B cell (primary cell): ENCODE measurements around the gene NOL4L. TPM values are rescaled to one million over a fixed set of nuclear protein-coding genes. Genes with fewer than 3 reads are reported as not detected.

ENCODE experiments used
- ATAC-seq: fragments of 200-7000 bp; cut with Tn5 transposase; one replicate; pipeline ENCODE4 v1.10.0; 2021; ENCODE audit warnings: low read depth, mild to moderate bottlenecking, moderate number of reproducible peaks, moderate library complexity
- CTCF ChIA-PET: fragments of 350-600 bp; sonication (Branson Sonifier 250); formaldehyde crosslinking; loops from one replicate; lab custom pipeline; 2021; ENCODE audit warnings: antibody characterized with exemption, inconsistent platforms; lab: Charles Lee
- POLR2A ChIA-PET: fragments of 350-600 bp; sonication (Branson Sonifier 250); formaldehyde crosslinking; loops from one replicate; lab custom pipeline; 2021; ENCODE audit warnings: antibody characterized with exemption; lab: Charles Lee
- DNase-seq: peaks from one replicate; pipeline ENCODE4 v3.0.0; 2013
- H2AFZ ChIP-seq: 2 replicates; pipeline ENCODE4 v1.6.1; 2012; ENCODE audit warnings: mild to moderate bottlenecking, low read depth, low read length; ENCODE audit not compliant: insufficient read depth, poor library complexity, severe bottlenecking
- H3K27ac ChIP-seq, 2 donors: 1 replicate in 1 of 2; 2 replicates in 1 of 2; pipeline ENCODE4 v1.5.1; 2012 to 2013; ENCODE audit warnings: low read length in 2 of 2, mild to moderate bottlenecking in 2 of 2, moderate library complexity in 1 of 2
- H3K27me3 ChIP-seq, 4 experiments: fragments of 200-600 bp in 1 of 4; sonication (generic) in 1 of 4; replicated peaks in 1 of 4; 1 replicate in 2 of 4; 2 replicates in 2 of 4; pipeline versions ENCODE4 v1.6.1 to v1.7.0; 2013 to 2016; ENCODE audit warnings: low read length in 3 of 4, mild to moderate bottlenecking in 2 of 4, mixed read lengths in 1 of 4, moderate library complexity in 1 of 4; ENCODE audit not compliant: insufficient read depth in 4 of 4, control insufficient read depth in 3 of 4; ENCODE audit errors: control extremely low read depth in 1 of 4
- H3K36me3 ChIP-seq, 2 experiments: replicated peaks in 1 of 2; 1 replicate in 1 of 2; 2 replicates in 1 of 2; pipeline versions ENCODE4 v1.6.1 to v1.7.1; 2013; ENCODE audit warnings: low read length in 1 of 2; ENCODE audit not compliant: insufficient read depth in 2 of 2, control insufficient read depth in 1 of 2; ENCODE audit errors: control extremely low read depth in 1 of 2, extremely low read depth in 1 of 2
- H3K4me1 ChIP-seq, 2 donors: fragments of 200-600 bp in 1 of 2; sonication (generic) in 1 of 2; 1 replicate in 1 of 2; 2 replicates in 1 of 2; pipeline versions ENCODE4 v1.5.1 to v1.6.1; 2013 to 2017; ENCODE audit warnings: low read length in 2 of 2; ENCODE audit not compliant: control insufficient read depth in 2 of 2, insufficient read depth in 2 of 2
- H3K4me2 ChIP-seq: replicated peaks from 2 replicates; pipeline ENCODE3; 2012; ENCODE audit warnings: mild to moderate bottlenecking, low read depth, low read length; ENCODE audit not compliant: poor library complexity, severe bottlenecking
- H3K4me3 ChIP-seq, 5 experiments: fragments of 200-600 bp in 1 of 5; sonication (generic) in 1 of 5; 1 replicate in 3 of 5; 2 replicates in 2 of 5; pipeline versions ENCODE4 v1.5.1 to v1.7.0; 2011 to 2016; ENCODE audit warnings: low read length in 4 of 5, mild to moderate bottlenecking in 4 of 5, low read depth in 2 of 5, control low read depth in 1 of 5, moderate library complexity in 1 of 5; ENCODE audit not compliant: insufficient read depth in 1 of 5; ENCODE audit errors: control extremely low read depth in 1 of 5, extremely low read depth in 1 of 5
- H3K79me2 ChIP-seq: fragments of 200-600 bp; sonication (generic); one replicate; pipeline ENCODE4 v1.6.0; 2016; ENCODE audit warnings: low read length; ENCODE audit not compliant: control insufficient read depth, insufficient read depth
- H3K9ac ChIP-seq: fragments of 200-600 bp; sonication (generic); 2 replicates; pipeline ENCODE4 v1.6.1; 2017; ENCODE audit warnings: mild to moderate bottlenecking, low read length, moderate library complexity
- H3K9me3 ChIP-seq, 3 donors: one replicate each; pipeline versions ENCODE4 v1.6.1 to v1.7.1; 2013; ENCODE audit warnings: low read length in 2 of 3; ENCODE audit not compliant: control insufficient read depth in 2 of 3, insufficient read depth in 1 of 3; ENCODE audit errors: control extremely low read depth in 1 of 3
- H4K20me1 ChIP-seq: 2 replicates; pipeline ENCODE4 v1.6.0; 2012; ENCODE audit warnings: mild to moderate bottlenecking, low read length; ENCODE audit not compliant: insufficient read depth, control insufficient read depth, poor library complexity, severe bottlenecking
- H3K27ac Mint-ChIP-seq: one replicate; pipeline ENCODE4 v1.8.0; 2021; ENCODE audit warnings: mixed read lengths
- H3K27me3 Mint-ChIP-seq: one replicate; pipeline ENCODE4 v1.8.0; 2021; ENCODE audit warnings: mixed read lengths
- H3K4me1 Mint-ChIP-seq: one replicate; pipeline ENCODE4 v1.8.0; 2021; ENCODE audit warnings: mixed read lengths
- H3K4me3 Mint-ChIP-seq: one replicate; pipeline ENCODE4 v1.8.0; 2021; ENCODE audit warnings: mixed read lengths
- H3K9me3 Mint-ChIP-seq: one replicate; pipeline ENCODE4 v1.8.0; 2022; ENCODE audit warnings: mixed read lengths; ENCODE audit not compliant: insufficient read depth
- EZH2 ChIP-seq: IDR thresholded peaks from 2 replicates; pipeline ENCODE4 v1.6.1; 2012; ENCODE audit warnings: borderline replicate concordance, low read depth, mild to moderate bottlenecking, moderate library complexity, low read length; ENCODE audit not compliant: insufficient read depth, poor library complexity, severe bottlenecking
- WGBS: methylation state at CpG from one replicate; pipeline ENCODE4 v1.1.5; 2013; ENCODE audit warnings: missing lambda C conversion rate; ENCODE audit not compliant: insufficient coverage; 5-methylcytosine and 5-hydroxymethylcytosine counted together
- intact Hi-C: fragments of 100-400 bp; cut with micrococcal nuclease; formaldehyde crosslinking; loops from one replicate; pipeline ENCODE4 v1.10.0; 2022
- polyA plus RNA-seq: library from polyadenylated mRNA; depleted of rRNA; stranded (reverse); fragments of >200 nt; gene quantifications from 2 replicates; pipeline ENCODE4 v1.2.3, GENCODE V29; 2012
- total RNA-seq, 2 donors: library from RNA; stranded (reverse); fragments of 120-200 nt in 1 of 2; gene quantifications; 1 replicate in 1 of 2; 2 replicates in 1 of 2; pipeline versions ENCODE4 v1.2.3 to v1.2.4, GENCODE V29; 2013 to 2022
- TF ChIP-seq, protein P1 (sequence below): fragments of 200-600 bp; IDR thresholded peaks from one replicate; pipeline ENCODE4 v1.8.0; 2022; ENCODE audit warnings: antibody characterized with exemption, mild to moderate bottlenecking

Gene NOL4L
- total and polyA plus RNA-seq, 2 donors (not counting 1 experiment from before 2014, with no cell fraction given): 6.5 to 7.9 TPM

DNA sequence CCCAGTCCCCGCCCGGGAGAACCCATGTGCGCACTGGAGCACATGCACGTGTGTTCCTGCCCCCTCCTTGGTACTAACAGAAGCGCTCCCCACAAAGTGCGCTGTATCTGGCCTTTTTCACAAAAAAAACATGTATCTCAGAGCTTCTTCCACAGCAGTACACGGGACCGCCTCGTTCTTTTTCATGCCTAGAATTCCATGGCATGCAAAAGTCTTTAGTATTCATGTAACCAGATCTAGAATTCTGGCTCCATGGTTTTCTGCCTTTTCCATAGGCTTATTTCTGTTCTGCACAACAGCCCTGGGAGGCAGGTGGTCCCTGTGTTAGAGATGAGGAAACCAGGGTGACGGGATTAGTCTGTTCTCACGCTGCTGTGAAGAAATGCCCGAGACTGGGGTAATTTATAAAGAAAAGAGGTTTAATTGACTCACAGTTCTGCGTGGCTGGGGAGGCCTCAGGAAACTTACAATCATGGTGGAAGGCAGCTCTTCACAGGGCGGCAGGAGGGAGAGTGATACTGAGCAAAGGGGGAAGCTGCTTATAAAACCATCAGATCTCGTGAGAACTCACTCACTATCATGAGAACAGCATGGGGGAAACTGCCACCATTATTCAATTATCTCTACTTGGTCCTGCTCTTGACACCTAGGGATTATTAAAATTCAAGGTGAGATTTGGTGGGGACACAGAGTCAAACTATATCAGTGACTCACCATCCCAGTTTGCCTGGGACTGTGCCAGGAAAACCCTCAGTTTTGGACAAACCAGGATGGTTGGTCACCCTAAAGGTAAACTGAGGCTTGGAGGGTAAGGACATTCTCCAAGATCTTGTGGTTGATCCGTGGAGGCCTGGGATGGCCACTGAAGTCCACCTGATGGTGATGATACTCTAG is 47.6 kb upstream of the NOL4L start:
- no peaks in the 10 kb centered on the region for H3K79me2 ChIP-seq
- no peak overlapping the region for H3K4me3 Mint-ChIP-seq
- TF ChIP-seq, protein P1, sequence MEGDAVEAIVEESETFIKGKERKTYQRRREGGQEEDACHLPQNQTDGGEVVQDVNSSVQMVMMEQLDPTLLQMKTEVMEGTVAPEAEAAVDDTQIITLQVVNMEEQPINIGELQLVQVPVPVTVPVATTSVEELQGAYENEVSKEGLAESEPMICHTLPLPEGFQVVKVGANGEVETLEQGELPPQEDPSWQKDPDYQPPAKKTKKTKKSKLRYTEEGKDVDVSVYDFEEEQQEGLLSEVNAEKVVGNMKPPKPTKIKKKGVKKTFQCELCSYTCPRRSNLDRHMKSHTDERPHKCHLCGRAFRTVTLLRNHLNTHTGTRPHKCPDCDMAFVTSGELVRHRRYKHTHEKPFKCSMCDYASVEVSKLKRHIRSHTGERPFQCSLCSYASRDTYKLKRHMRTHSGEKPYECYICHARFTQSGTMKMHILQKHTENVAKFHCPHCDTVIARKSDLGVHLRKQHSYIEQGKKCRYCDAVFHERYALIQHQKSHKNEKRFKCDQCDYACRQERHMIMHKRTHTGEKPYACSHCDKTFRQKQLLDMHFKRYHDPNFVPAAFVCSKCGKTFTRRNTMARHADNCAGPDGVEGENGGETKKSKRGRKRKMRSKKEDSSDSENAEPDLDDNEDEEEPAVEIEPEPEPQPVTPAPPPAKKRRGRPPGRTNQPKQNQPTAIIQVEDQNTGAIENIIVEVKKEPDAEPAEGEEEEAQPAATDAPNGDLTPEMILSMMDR: no peak
- TF ChIP-seq EZH2: no peak
- H3K36me3 ChIP-seq: no peaks in the 10 kb centered on the region
- no peak overlapping the region for H2AFZ ChIP-seq
- POLR2A ChIA-PET: no interaction called here
- no peak overlapping the region for H3K9ac ChIP-seq
- no peak for ATAC-seq
- H3K4me3 ChIP-seq: no peak overlapping the region
- no peaks in the 10 kb centered on the region for H3K27me3 ChIP-seq
- H3K4me2 ChIP-seq: no peak overlapping the region
- intact Hi-C loops: no loop called here
- no peaks in the 10 kb centered on the region for H3K9me3 ChIP-seq
- no peaks in the 10 kb centered on the region for H3K9me3 Mint-ChIP-seq
- peaks cover 5% of the 10 kb centered on the region in 2 donors for H3K4me1 ChIP-seq
- no peak overlapping the region for H3K27ac Mint-ChIP-seq
- no peak overlapping the region for H3K27ac ChIP-seq
- H3K4me1 Mint-ChIP-seq: peaks cover 6% of the 10 kb centered on the region
- 96% methylated on average over 11 of the region's 16 CpGs for WGBS
- DNase-seq: no peak
- no peaks in the 10 kb centered on the region for H4K20me1 ChIP-seq
- CTCF ChIA-PET: interaction anchor here (2.7 kb wide), 1 partner anchor 20 kb away, joined by 7 read pairs; no protein-coding TSS in a partner anchor
- H3K27me3 Mint-ChIP-seq: no peaks in the 10 kb centered on the region

DNA sequence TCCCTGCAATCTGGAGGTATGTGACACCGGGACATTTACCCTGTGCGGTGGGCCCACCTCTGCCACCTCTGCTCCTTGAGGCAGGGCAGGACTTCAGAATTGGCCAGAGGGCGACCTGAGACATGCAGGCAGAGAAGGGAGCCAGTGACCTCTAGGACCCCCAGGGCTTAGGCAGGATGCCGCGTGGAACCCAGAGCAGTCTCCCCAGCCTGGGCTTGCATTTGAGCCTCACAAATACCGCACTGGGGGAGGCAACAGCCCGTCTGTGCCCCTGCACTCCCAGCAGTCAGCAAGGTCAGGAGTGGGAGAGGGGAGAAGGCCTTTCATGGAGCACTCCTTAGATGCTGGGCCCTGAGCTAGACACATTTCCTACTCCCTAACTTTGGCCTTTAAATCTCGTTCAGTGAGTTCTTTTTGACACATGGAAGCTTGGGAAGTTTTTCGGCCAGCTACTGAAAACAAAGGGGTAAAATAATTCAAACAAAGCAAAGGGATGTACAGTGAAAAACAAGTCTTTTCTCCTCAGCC is 46.9 kb upstream of the NOL4L start:
- Mint-ChIP-seq H3K27ac (no peak overlapping the region), H3K27me3 (no peaks in the 10 kb centered on the region), H3K9me3 (no peaks in the 10 kb centered on the region), H3K4me3 (no peak overlapping the region), H3K4me1 (peaks cover 11% of the 10 kb centered on the region)
- Histone ChIP-seq H3K79me2 (no peaks in the 10 kb centered on the region), H2AFZ (no peak overlapping the region), H3K4me3 (no peak overlapping the region), H3K36me3 (no peaks in the 10 kb centered on the region), H3K4me2 (no peak overlapping the region), H3K4me1 (peaks cover 12 to 13% of the 10 kb centered on the region in 2 donors), H3K9me3 (no peaks in the 10 kb centered on the region), H3K27ac (no peak overlapping the region), H4K20me1 (no peaks in the 10 kb centered on the region), H3K27me3 (peaks cover 0 to 3% (median under 1%) of the 10 kb centered on the region in 4 experiments), H3K9ac (no peak overlapping the region)
- no peak for TF ChIP-seq EZH2
- TF ChIP-seq, protein P1: no peak
- DNase-seq: no peak
- POLR2A ChIA-PET: no interaction called here
- WGBS: 96% methylated on average over 6 of the region's 9 CpGs
- CTCF ChIA-PET: interaction anchor here (2.7 kb wide), 1 partner anchor 21 kb away, joined by 7 read pairs; no protein-coding TSS in a partner anchor
- no peak for ATAC-seq
- intact Hi-C loops: no loop called here
